GM13976 (cell line): ENCODE results near the gene PRAMEF27.
"Not testable (repeated sequence)": the region's sequence is repeated elsewhere in the genome, so short reads cannot be mapped to it uniquely, and the experiment has no call there.

ENCODE experiments used
- DNase-seq: peaks from one replicate; pipeline ENCODE4 v3.0.0; 2012; ENCODE audit warnings: low spot score
- in situ Hi-C: fragments of 300-500 bp; cut with MboI; formaldehyde crosslinking; loops from one replicate; pipeline ENCODE4 v1.12.0; 2022; ENCODE audit warnings: low sequenced_read_pairs, mixed read lengths, inconsistent platforms; ENCODE audit not compliant: unreplicated experiment

PRAMEF27 gene

DNA sequence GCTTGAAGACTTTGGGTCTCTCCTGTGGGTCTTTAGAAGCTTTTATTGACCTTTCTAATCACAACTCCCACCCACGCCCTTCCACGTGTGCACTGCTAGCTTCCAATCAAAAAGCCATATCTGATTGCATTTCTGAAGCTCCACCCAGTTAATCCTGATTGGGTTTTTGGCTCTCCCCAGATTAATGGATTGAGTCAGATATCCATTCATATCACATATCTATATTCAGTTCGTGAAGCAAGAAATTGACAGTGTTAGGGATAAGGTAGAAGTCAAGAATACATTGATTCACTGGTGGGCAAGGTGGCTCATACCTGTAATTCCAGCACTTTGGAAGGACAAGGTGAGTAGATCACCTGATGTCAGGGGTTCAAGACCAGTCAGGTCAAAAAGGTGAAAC lies at the start of gene PRAMEF27:
PRAMEF27 (minus strand) TSS at position 101 of the 400 bp plus-strand sequence. CDS start 2,916 bp downstream, outside the sequence.
- in situ Hi-C loops, DNase-seq: not testable (repeated sequence)

DNA sequence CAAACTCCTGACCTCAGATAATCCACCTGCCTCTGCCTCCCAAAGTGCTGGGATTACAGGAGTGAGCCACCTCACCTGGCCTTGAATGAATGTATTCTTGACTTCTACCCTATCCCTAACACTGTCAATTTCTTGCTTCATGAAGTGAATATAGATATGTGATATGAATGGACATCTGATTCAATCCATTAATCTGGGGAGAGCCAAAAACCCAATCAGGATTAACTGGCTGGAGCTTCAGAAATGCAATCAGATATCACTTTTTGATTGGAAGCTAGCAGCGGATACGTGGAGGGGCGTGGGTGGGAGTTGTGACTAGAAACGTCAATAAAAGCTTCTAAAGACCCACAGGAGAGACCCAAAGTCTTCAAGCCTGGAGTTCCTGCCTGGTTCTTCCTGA lies 14.1 kb upstream of the PRAMEF27 start, which contains the start of gene PRAMEF25:
PRAMEF25 (plus strand) TSS at position 301 of the 400 bp plus-strand sequence. CDS start 2,920 bp downstream, outside the sequence.
- in situ Hi-C loops, DNase-seq: not testable (repeated sequence)

DNA sequence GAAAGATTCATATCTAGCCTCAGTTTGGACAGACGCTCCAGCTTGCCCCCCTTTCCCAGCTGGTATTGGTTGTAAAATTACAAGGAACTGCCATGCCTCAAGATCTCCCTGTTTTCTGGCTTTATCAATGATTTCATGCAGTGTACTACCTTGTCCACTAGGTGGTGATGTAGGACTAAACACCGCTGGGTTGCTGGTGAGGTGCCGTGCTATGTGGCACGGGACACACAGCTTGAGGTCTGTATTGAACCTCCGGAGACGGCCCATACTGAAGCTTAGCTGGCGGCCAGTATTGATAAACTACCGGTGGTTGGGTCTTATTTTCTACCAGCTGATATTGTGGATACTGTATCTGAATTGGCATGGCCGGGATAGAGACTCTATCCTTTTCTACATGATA lies 36.5 kb downstream of the PRAMEF27 start:
- in situ Hi-C loops, result not testable (repeated sequence)

DNA sequence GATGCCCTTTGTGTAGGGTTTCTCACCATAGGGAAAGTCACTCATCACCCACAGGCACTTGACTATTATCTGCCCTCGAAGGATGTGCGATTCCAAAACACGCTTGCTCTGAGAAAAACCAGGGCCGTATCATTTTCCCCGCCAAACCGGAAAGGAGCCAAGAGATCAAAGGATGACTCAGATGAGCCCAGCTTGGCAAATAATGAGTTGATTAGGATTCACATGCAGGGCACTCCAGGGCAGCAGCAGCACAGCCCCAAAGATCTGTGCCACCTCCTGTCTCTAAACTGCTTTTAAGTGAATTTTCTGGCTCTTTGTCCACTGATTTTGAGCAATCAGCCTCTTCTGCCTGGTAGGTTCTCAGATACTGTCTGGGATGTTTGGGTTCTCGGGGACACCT lies 44.4 kb downstream of the PRAMEF27 start:
- in situ Hi-C loops, DNase-seq: not testable (repeated sequence)

More for the DNA sequence above, 36.5 kb downstream of the PRAMEF27 start:
- DNase-seq, result not testable (repeated sequence)

DNA sequence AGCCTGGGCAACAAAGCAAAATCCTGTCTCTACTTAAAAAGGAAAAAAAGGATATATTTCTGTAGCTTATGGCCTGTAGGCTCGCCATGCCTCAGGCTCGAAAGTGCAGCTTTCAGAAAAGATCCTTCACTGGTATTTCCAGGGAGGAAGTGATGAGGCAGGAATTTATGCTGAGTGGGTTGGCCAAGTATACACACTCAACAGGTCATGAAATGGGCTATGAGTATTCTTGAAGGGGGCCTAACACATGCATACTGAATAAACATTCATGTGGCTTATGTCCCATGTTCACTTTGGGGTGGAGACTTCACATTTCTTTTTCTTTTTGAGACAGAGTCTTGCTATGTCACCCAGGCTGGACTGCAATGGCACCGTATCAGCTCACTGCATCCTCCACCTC lies 47.0 kb downstream of the PRAMEF27 start:
- DNase-seq, in situ Hi-C loops: not testable (repeated sequence)

DNA sequence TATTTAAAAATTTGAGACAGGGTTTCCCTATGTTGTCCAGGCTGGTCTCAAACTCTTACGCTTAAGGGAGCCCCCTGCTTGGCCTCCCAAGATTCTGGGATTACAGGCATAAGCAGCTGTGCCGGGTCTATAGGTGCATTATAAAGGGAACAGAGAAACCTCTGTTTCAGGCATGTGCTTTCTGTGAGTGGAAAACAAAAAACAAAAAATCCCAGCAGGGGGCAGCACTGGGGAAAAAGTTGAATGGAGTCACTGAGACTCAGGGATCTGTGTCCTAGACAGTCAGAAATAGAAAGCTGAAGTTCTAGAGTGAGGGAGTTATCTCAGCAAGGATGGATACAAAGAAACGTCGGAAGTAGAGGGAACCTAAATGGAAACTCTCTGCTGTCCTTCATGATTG lies 50.6 kb downstream of the PRAMEF27 start:
- DNase-seq, in situ Hi-C loops: not testable (repeated sequence)
